Ishikawa (cell line): ENCODE measurements around the gene DPPA4.

Experiments used
- CEBPB ChIP-seq: IDR thresholded peaks from 2 replicates; pipeline ENCODE4 v1.6.1; 2012
- EGR1 ChIP-seq: IDR thresholded peaks from 2 replicates; pipeline ENCODE4 v1.6.1; 2012
- EP300 ChIP-seq: IDR thresholded peaks from 2 replicates; pipeline ENCODE4 v1.6.1; 2012; ENCODE audit warnings: borderline replicate concordance
- RAD21 ChIP-seq: IDR thresholded peaks from 2 replicates; pipeline ENCODE4 v1.6.1; 2012; ENCODE audit warnings: low read depth
- REST ChIP-seq: IDR thresholded peaks from 2 replicates; pipeline ENCODE4 v1.6.1; 2012; ENCODE audit warnings: low read depth, mild to moderate bottlenecking
- TAF1 ChIP-seq: IDR thresholded peaks from 2 replicates; pipeline ENCODE4 v1.6.1; 2012; ENCODE audit warnings: low read depth, mild to moderate bottlenecking
- TCF12 ChIP-seq: IDR thresholded peaks from 2 replicates; pipeline ENCODE4 v1.6.1; 2012; ENCODE audit warnings: low read depth
- TF ChIP-seq, protein P1 (sequence below): IDR thresholded peaks from 2 replicates; pipeline ENCODE4 v1.6.1; 2012

DNA sequence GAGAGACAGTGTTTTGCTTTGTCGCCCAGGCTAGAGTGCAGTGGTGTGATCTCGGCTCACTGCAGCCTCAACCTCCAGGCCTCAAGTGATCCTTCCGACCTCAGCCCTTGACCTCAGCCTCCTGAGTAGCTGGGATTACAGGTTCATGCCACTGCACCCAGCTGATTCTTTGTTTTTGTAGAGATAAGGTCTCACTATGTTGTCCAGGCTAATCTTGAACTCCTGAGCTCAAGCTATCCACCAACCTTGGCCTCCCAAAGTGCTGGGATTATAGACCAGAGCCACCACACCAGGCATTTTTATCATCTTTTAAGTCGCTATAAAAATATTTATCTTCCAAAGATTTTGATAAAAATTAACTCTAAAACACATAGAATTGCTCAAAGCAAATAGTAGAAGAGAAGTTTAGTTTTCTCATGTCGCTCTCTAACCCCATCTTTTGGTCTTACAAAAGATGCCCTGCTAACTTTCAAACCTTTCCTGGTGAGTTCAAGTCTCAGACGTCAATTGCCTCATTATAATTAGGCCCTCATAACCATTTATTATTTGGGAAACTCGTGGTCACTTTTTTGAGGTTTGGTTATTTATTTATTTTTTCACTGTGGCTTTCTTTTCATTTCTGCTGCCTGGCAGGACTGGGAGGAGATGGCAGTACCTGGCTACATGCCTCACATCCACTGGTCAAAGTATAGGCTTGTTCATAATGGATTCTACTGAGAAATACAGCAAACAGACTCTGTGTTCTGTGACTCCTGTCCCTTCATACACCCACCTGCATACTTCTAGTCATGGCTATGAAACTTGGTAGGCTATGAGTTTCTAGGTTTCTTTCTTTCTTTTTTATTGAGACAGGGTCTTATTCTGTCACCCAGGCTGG, 48.3 kb upstream of the DPPA4 start:
- TF ChIP-seq, protein P1, sequence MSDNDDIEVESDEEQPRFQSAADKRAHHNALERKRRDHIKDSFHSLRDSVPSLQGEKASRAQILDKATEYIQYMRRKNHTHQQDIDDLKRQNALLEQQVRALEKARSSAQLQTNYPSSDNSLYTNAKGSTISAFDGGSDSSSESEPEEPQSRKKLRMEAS = no peak
- no peak for TF ChIP-seq CEBPB
- TF ChIP-seq REST = no peak
- TF ChIP-seq RAD21 = no peak
- TF ChIP-seq TAF1 = no peak
- no peak for TF ChIP-seq EP300
- no peak for TF ChIP-seq EGR1
- TF ChIP-seq TCF12 = no peak
